ENCODE measurements around the gene SUSD1.
A peak's percentile ranks its signal among the peaks of the same experiment; 100 is the strongest.
"Not testable (repeated sequence)": the region's sequence is repeated elsewhere in the genome, so short reads cannot be mapped to it uniquely, and the experiment has no call there.

SUSD1 gene

GRCh38 chr9:112133806-112134205, 41.3 kb downstream of the SUSD1 start:
- not testable (repeated sequence) for DNase-seq (ENCODE audit: extremely low spot score, insufficient read length, low read depth)
- peak; percentile 56 for FAIRE-seq

- FAIRE-seq (no peak), DNase-seq (ENCODE audit: extremely low spot score, insufficient read length, low read depth) (no peak)
Measured at GRCh38 chr9:112132356-112132755, 42.7 kb downstream of the SUSD1 start.

GRCh38 chr9:112130997-112131396, 44.1 kb downstream of the SUSD1 start:
- DNase-seq (ENCODE audit: extremely low spot score, insufficient read length, low read depth), result no peak
- FAIRE-seq, result no peak

- DNase-seq (ENCODE audit: extremely low spot score, insufficient read length, low read depth) (no peak), FAIRE-seq (no peak)
Measured at GRCh38 chr9:112130347-112130746, 44.8 kb downstream of the SUSD1 start.

- no peak for FAIRE-seq
Measured at GRCh38 chr9:112129246-112129645, 45.9 kb downstream of the SUSD1 start.

GRCh38 chr9:112128399-112128798, 46.7 kb downstream of the SUSD1 start:
- not testable (repeated sequence) for DNase-seq (ENCODE audit: extremely low spot score, insufficient read length, low read depth)
- FAIRE-seq, result peak; percentile 68

More at GRCh38 chr9:112129246-112129645, 45.9 kb downstream of the SUSD1 start:
- DNase-seq (ENCODE audit: extremely low spot score, insufficient read length, low read depth), result no peak

DNA sequence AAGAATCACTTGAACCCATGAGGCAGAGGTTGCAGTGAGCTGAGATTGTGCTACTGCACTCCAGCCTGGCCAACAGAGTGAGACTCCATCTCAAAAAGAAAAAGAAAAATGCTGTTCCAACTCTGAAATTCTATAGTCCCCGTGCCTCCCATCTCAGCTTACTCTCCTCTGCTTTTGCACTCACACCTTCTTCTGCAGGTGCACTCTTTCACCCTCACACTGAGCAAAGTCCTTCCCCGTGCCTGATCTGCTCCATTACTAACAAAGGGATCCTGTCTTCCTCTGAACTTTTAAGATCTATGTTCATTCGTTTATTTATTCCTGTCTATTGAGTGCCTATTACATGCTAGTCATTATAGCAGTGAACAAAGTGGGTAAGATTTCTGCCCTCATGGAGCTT, 47.8 kb downstream of the SUSD1 start:
- DNase-seq (ENCODE audit: extremely low spot score, insufficient read length, low read depth) (no peak), FAIRE-seq (no peak)

DNA sequence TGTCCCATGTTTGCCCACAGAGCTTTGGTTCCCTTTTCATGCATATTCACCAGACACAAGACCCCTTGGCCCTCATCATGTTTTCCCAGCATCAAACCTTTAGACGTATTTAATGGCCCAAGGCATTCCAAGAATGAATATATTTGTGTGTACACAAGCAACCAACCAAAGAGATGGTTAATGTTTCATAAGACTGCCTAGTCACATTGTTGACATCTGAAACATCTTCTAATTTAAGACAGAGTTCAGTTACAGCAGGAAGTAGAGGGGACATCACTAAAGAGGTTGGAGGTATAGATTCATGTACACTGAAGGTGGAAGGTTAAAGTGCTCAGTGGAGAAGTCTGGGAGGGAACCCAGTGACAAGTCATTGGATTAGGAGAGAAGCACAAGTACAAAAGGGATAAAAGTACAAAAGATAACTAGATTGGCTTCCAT, 49.1 kb downstream of the SUSD1 start:
- DNase-seq (ENCODE audit: extremely low spot score, insufficient read length, low read depth) (no peak), FAIRE-seq (peak; percentile 53)

- no peak for DNase-seq (ENCODE audit: extremely low spot score, insufficient read length, low read depth)
- FAIRE-seq, result no peak
Measured at GRCh38 chr9:112124156-112124555, 50.9 kb downstream of the SUSD1 start.

- DNase-seq (ENCODE audit: extremely low spot score, insufficient read length, low read depth) (no peak), FAIRE-seq (no peak)
Measured at GRCh38 chr9:112121633-112122032, 53.5 kb downstream of the SUSD1 start.

DNA sequence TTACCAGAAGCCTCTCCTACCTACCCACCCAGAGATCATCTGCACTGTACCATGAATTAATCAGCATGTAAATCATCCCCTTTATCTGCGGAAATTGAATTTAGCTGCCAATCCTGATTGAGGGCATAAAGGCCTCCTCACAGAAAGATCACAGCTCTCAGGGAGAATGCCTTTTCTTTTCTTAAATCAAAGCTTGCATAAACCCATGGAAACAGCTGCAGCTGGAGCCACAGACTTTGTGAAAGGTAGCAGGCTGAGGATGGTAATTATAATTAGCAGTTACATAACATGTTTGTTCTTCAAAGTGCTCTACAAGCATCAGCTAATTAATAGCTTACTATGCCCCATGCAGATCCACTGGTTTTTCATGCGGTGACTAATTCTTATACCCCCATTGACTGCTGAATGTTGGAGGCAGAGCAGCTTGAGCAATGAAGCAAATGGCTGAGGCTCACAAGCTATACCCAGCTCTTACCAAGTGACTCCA, 54.6 kb downstream of the SUSD1 start:
- DNase-seq (ENCODE audit: extremely low spot score, insufficient read length, low read depth), result no peak

GRCh38 chr9:112120030-112120341, 55.1 kb downstream of the SUSD1 start:
- FAIRE-seq (no peak), DNase-seq (ENCODE audit: extremely low spot score, insufficient read length, low read depth) (no peak)

More for the DNA sequence above, 54.6 kb downstream of the SUSD1 start:
- FAIRE-seq, result no peak

DNA sequence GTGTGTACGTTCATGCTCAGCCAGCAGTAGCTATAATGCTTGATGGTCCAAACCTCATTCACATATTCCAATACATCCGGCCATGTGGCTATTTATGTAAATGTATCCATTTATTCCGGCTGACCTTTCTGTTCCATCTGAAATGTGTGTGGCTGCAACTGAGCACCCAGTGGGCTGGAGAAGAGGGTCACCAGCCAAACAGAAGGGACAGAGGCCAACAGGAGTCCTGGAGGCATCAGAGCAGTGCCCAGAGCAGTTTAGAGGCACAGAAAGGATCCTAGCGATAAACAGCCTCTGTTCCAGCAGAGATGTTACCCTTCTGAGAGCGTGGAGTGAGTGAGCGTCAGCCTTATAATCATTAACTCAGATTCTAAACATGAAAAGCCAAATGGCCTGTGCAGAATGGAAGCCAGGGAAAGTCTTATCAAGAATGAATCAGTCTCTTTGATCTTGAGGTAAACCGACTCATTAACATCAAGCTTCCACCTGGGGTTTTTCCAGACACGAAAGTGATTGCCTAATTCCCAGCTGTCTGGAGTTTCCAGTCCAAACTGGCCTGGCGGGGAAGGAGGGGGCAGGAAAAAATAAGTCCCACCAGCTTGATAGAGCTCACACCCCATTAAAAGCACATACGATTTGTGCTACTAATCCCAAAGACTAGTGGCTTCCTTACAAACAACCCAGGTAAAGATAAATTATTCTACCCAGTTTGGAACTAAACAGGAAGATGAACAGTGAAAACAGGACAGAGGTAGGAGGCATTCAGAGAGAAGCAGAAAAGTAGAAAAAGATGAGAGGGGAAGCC, 55.7 kb downstream of the SUSD1 start:
- no peak for DNase-seq (ENCODE audit: extremely low spot score, insufficient read length, low read depth)

GRCh38 chr9:112118009-112118408, 57.1 kb downstream of the SUSD1 start:
- FAIRE-seq (no peak), DNase-seq (ENCODE audit: extremely low spot score, insufficient read length, low read depth) (no peak)

More for the DNA sequence above, 55.7 kb downstream of the SUSD1 start:
- FAIRE-seq, result no peak

DNA sequence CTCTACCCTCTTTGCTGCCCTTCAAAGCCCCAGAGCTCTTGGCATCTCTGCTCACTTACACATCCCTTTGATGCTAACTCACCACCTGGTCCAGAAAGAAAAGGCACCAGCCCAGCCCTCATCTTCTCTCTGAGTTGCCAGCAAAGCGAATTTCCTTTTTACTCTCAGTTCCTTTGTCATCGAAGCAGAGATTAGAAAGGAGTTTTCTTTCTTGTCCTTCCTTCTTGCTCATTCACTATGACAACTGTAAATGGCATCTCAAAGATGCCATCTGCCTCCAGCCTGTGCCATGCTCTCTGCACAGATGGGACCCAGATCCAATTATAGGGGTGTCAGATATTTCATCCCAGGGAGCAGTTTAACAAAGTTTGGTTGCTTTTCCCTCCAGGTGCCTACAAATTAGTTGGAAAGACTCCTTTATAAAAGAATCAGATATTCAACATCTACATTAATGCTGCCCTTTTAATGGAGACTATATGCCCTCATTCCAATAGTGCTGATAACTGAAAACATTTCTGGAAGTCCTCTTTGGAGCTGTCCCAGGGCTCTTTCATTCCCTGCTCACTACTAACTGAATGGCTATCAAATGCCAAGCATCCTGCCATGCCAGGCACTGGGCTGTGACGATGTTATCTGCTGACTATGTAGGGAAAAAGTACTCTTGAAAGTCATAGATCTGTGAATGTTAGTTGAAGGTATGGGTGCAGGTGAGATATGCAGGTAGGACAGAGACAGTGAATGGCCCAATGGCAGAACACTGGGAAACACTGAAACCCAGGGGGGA, 58.9 kb downstream of the SUSD1 start:
- FAIRE-seq, result no peak
- no peak for DNase-seq (ENCODE audit: extremely low spot score, insufficient read length, low read depth)

DNA sequence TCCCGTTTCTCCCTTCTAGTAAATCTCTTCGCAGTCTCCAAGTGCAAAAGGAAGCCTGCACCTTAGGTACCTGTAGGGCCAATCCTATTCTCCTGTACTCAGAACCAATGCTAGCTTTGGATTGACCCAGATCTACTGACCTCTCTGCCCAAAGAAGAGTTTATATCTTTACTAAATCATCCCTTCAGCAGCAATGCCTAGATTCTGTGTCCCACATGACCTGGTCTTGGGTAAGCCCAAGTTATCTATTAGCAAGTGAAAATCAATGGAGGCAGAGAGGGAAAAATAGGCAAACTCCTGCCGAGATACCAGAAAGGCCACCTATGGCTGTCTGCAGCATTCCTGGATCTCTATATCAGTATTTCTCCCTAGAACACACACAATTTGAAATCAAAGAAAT, 60.0 kb downstream of the SUSD1 start:
- no peak for FAIRE-seq

DNA sequence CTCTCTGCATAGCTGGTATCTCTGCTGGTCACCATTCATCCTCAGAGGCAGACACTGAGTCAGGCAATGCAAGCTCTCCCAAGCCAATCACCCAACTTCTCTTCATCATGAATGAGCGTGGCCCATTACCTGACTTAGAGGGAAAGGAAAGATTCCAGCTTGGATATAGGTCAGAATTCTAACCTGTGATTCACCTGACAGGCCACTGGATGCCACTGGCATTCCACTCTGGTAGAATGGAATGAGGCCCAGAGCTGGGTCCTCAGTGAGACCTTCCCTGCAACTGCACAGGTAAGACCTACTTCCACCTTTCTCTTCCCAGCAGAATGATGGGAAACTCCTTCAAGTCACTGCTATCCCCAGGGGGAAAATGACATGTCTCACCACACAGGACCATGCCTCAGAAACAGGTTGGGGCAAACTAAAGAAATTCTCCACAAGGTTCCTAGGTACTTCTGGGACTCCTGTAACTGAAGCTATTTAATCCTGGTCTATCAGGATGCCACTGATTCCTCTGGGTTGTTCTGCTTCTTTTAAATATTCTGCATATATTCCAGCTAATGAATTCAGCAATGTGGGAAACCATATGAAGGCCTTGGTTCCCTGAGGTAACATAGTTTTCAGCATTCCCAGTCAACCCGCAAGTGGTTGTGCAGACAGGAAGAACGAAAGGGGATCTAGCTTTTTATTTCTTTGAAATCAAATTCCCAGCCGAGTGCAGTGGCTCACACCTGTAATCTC, 62.0 kb downstream of the SUSD1 start:
- FAIRE-seq (no peak), DNase-seq (ENCODE audit: extremely low spot score, insufficient read length, low read depth) (no peak)

More for the DNA sequence above, 60.0 kb downstream of the SUSD1 start:
- no peak for DNase-seq (ENCODE audit: extremely low spot score, insufficient read length, low read depth)

- FAIRE-seq, result no peak
- no peak for DNase-seq (ENCODE audit: extremely low spot score, insufficient read length, low read depth)
Measured at GRCh38 chr9:112112519-112112918, 62.6 kb downstream of the SUSD1 start.

- FAIRE-seq (no peak), DNase-seq (ENCODE audit: extremely low spot score, insufficient read length, low read depth) (no peak)
Measured at GRCh38 chr9:112111461-112111860, 63.6 kb downstream of the SUSD1 start.

DNA sequence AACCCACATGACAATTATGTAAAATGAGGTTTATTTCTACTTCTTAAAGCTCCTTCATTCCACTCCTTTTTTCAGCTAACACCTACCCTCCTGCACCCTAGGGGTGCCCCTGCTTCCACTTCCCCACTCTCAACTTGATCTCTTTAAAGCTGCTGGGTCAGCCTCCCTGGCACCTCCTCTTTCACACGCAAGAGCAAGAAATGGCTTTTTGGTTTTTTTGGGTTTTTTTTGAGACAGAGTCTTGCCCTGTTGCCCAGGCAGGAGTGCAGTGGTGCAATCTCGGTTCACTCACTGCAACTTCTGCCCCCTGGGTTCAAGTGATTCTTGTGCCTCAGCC, 64.4 kb downstream of the SUSD1 start:
- FAIRE-seq (no peak), DNase-seq (ENCODE audit: extremely low spot score, insufficient read length, low read depth) (no peak)
